Activated CD4-positive, alpha-beta T cell treated with anti-CD3 and anti-CD28 coated beads for 24 hours (primary cell): ENCODE measurements around the gene BUD13.
"Not testable (repeated sequence)": the region's sequence is repeated elsewhere in the genome, so short reads cannot be mapped to it uniquely, and the experiment has no call there.

Experiments
- DNase-seq, 2 donors: peaks; one replicate each; pipeline ENCODE4 v3.0.0-alpha.2; 2020; ENCODE audit warnings: low read depth in 2 of 2

Gene BUD13, protein sequence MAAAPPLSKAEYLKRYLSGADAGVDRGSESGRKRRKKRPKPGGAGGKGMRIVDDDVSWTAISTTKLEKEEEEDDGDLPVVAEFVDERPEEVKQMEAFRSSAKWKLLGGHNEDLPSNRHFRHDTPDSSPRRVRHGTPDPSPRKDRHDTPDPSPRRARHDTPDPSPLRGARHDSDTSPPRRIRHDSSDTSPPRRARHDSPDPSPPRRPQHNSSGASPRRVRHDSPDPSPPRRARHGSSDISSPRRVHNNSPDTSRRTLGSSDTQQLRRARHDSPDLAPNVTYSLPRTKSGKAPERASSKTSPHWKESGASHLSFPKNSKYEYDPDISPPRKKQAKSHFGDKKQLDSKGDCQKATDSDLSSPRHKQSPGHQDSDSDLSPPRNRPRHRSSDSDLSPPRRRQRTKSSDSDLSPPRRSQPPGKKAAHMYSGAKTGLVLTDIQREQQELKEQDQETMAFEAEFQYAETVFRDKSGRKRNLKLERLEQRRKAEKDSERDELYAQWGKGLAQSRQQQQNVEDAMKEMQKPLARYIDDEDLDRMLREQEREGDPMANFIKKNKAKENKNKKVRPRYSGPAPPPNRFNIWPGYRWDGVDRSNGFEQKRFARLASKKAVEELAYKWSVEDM

GRCh38 chr11:116772443-116773202 lies at the start of gene BUD13:
Gene BUD13 (minus strand): TSS chr11:116772987. CDS start chr11:116772964, 23 bp downstream.
- DNase-seq = peak; percentile 93 to 94

DNA sequence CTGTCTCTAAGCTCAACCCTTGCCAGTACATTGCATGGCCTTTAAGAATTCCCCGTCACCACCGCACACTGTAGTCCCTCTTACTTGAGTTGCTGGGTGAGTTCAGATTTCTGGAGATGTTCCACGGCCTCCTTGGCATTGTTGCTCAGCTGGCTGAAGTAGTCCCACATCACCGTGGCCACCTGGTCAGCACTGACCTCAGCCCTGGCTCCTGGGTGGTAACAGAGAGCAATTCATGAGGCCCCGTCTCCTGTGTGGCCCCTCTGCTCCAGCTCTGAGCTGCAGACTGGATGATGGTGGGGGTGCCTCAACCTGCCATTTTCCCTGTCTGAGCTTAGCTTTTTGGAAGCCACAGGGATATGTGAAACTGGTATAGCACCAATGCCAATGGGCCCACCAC lies 49.8 kb upstream of the BUD13 start:
- DNase-seq = no peak

DNA sequence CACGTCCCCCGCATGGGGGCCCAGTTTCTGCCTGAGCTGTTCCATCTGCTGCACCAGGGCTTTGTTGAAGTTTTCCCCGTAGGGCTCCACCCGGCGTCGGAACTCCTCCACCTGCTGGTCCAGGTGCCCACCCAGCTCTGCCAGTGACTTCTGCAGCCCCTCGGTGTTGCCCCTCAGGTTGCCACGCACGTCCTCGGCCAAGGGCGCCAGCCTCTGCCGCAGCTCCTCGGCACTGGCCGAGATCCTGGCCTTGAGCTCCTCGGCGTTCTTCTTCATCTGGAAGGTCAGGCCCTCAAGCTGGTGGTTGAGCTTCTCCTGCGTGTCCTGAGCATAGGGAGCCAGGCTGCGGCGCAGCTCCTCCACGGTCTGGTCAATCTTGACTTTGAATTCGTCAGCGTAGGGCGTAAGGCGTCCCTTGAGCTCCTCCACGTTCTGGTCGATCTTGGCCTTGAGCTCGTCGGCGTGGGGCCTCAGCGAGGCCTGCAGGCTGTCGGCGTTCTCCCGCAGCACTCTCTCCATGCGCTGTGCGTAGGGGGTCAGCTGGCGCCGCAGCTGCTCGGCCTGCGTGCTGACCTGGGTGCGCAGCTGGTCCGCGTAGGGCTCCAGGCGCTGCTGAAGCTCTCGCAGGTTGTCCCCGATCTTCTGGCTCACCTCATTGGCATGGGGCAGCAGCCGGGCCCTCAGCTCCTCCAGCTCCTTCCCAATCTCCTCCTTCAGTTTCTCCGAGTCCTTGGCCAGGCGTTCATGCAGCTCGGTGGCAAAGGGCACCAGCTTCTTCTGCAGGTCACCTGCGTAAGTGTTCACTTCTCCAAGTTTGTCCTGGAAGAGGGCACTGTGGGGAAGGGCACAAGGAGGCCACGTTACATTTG lies 48.5 kb upstream of the BUD13 start:
- DNase-seq = no peak

- DNase-seq = no peak
These were observed 46.3 kb upstream of the BUD13 start for GRCh38 chr11:116819049-116819448.

GRCh38 chr11:116814502-116814901 lies 41.7 kb upstream of the BUD13 start:
- no peak for DNase-seq

DNA sequence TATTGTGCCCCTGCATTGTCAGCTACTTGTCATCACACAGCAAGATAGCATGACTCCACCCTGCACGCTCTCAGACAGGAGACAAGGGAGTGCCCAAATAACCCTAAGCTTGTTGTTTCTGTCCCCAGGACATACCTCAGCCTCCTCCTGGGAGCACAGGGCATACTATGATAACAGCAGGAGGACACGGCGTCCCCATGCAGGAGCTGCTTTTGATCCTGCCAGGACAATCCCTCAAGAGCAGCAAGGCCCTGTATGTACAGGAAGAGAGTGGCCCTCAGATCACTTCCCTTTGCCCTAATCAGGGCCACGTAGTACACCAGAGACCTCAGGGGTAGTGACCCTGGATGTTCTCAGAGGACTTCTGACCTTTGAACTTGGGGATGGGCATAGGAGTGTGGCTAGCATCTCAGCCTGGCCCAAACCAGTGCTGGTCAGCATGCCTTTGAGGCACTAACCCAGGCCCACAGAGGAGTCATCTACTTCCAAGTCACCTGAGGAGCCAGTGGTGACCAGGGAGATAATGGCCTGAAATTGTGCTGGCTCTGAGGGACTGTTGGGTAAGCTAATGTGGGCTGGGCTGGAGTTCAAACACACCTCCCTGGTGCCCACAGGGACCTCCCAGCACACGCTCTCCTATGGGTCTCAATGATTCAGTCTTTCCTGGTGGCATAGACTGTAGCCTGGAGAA lies 41.1 kb upstream of the BUD13 start:
- no peak for DNase-seq

DNA sequence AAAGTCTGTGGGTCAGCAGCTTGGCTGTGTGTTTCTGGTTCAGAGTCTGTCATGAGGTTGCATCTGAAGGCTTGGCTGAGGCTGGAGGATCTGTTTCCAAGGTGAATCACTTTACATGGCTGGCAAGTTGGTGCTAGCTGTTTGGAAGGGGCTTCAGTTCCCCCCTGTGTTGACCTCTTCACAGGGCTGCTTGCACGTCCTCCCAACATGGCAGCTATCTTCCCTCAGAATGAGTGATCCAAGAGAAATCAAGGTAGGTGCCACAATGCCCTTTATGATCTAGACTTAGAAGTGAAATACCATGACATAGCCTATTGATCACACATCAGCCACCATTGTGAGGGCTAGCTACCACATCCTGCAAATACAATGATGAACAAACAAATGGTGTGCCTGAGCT lies 40.4 kb upstream of the BUD13 start:
- no peak for DNase-seq

DNA sequence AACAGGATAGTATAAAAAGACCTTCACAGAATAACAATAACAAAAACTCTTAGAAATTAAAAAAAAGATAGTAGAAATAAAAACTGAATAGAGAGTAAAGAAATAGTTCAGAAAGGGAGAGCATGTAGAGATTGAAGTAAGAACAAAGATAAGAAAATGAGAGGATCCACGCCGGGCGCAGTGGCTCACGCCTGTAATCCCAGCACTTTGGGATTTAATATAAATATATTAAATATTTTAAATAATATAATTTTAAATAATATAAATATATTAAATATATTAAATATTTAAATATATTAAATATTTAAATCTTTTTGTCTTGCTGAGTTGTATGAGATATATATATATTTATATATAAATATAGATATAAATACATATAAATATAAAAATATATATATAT lies 39.3 kb upstream of the BUD13 start:
- no peak for DNase-seq

- DNase-seq = no peak
These were observed 38.4 kb upstream of the BUD13 start for GRCh38 chr11:116811194-116811593.

DNA sequence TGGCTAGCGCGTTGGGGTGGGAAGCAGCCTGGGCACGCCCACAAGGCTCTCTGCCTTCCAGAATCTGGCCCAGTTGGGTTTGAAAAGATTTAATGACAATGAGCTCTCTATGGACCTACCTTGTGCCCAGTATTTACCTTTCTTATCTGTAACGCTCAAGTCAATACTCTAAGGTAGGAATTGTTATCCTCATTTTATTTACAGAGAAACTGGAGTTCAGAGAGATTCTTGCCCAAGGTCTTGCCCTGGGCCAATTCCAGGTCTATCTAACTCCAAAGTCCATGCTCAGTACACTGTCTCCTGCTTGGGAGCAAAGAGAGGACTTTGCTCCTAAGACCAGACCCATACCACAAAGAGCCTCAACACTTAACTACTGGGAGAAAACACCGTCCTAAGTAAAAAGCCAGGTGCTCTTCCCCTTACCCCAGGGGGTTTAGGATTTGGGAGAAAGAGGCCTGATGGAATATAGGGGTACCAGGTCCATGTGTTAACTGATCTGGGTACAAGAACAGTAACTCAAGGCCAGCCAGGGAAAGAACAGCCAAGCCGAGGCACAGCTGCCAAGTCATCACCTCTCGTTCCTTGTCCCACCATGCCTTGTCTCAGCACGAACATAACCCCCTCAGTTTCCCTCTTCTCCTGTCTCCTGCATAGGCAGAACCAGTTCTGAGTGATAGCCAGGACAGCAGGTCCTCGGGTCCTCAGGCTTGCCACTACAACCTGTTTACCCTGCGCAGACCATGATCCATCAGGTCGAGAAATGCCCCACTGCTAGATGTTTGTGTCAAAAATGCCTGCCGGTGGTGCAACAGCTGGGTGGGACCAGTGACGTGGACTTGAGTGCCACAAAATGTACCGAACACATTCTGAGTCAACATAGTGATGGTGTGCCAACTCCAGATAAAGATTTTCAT lies 35.7 kb upstream of the BUD13 start:
- no peak for DNase-seq

- no peak for DNase-seq
These were observed 34.9 kb upstream of the BUD13 start for GRCh38 chr11:116807601-116808261.

DNA sequence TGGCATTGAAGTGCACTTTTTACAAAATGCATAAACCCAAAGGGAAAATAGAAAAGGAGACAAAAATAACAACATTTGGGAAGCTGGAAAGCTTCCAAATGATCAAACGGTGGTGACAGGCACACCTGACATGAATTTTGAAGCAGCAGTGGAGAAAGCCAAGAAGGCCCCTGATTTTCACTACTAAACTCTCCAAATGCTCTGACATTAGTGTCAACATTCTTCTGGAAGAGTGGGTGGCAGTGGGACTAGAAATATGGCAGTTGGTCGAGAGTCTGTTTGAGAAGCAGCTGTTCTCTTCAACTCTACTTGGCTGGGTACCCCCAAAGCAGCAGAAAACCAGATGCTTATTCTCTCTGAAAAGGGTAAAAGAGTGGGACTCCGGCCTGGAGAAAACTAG lies 31.2 kb upstream of the BUD13 start:
- no peak for DNase-seq

GRCh38 chr11:116801662-116802061 lies 28.9 kb upstream of the BUD13 start:
- not testable (repeated sequence) for DNase-seq

GRCh38 chr11:116800610-116801009 lies 27.8 kb upstream of the BUD13 start:
- no peak for DNase-seq

GRCh38 chr11:116798368-116798767 lies 25.6 kb upstream of the BUD13 start:
- no peak for DNase-seq

GRCh38 chr11:116797816-116798215 lies 25.0 kb upstream of the BUD13 start:
- no peak for DNase-seq

- DNase-seq = no peak
These were observed 23.8 kb upstream of the BUD13 start for GRCh38 chr11:116796548-116796947.

DNA sequence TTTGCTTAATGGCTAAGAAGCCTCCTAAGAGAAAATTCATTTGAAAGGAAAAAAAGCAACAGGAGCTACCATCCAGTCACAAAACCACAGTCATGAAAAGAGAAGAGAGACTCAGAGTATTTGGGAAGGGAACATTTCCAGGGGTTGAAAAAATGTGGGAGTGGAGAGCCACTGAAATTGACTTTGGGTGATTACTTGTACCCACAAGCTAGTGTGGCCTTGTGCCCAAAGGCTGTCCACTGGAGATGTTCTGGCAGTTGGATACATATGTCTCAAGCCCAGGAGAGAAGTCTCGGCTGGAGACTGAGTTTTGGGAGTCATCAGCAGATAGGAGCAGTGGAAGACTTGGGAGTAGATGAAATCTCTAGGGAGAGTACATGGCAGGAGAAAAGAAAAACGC lies 22.1 kb upstream of the BUD13 start:
- no peak for DNase-seq

DNA sequence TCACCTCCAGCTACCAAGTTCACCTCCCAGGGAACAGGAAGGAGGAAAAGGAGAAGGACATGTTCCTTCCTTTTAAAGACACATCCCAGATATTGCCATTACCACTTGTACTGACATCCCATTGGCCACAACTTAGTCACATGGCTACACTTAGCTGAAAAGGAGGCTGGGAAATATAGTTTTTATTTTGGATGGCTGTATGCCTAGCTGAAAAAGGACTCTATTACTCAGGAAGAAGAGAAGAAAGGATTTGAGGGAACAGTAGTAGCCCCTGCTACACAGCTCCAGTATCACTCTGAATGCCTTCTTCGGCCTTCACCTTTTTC lies 20.9 kb upstream of the BUD13 start:
- no peak for DNase-seq
